Fibroblast of the conjunctiva (primary cell): ENCODE results near the gene ZNF432.
A peak's percentile ranks its signal among the peaks of the same experiment; 100 is the strongest.

ENCODE experiments used
- DNase-seq: peaks from one replicate; pipeline ENCODE4 v3.0.0-alpha.2; 2010; ENCODE audit warnings: low read depth

The ZNF432 gene

GRCh38 chr19:52007806-52008557, 40.7 kb downstream of the ZNF432 start, which contains the start of gene ZNF615:
Gene ZNF615, minus strand, starts transcription at chr19:52008211. Its CDS starts 4,500 bp downstream, at chr19:52003711.
- peak; percentile 69 for DNase-seq

- DNase-seq, result no peak
Observed at GRCh38 chr19:52007451-52007805, 41.2 kb downstream of the ZNF432 start.

GRCh38 chr19:51994048-51994644, 54.5 kb downstream of the ZNF432 start:
- no peak for DNase-seq

GRCh38 chr19:51993422-51993821, 55.2 kb downstream of the ZNF432 start:
- no peak for DNase-seq

- peak; percentile 87 for DNase-seq
Observed at GRCh38 chr19:51986309-51987291, 62.0 kb downstream of the ZNF432 start, which contains the start of gene ZNF350. Gene ZNF350, minus strand, starts transcription at chr19:51986840. Its CDS starts 12,480 bp downstream, at chr19:51974360.

GRCh38 chr19:51983361-51983760, 65.3 kb downstream of the ZNF432 start:
- DNase-seq, result no peak
